Ectodermal cell (in vitro differentiated cells): ENCODE results near the gene LRRC18.

Experiments used
- H3K27ac ChIP-seq: 2 replicates; pipeline ENCODE4 v1.7.0; 2013; ENCODE audit warnings: mild to moderate bottlenecking, low read depth, low read length; ENCODE audit not compliant: insufficient read depth, poor library complexity, severe bottlenecking
- H3K27me3 ChIP-seq: 2 replicates; pipeline ENCODE4 v1.7.0; 2013; ENCODE audit warnings: mild to moderate bottlenecking, low read length; ENCODE audit not compliant: insufficient read depth, control insufficient read depth, poor library complexity, severe bottlenecking
- H3K36me3 ChIP-seq: one replicate; pipeline ENCODE4 v1.7.0; 2013; ENCODE audit warnings: low read length; ENCODE audit not compliant: control insufficient read depth, insufficient read depth
- H3K4me1 ChIP-seq: one replicate; pipeline ENCODE4 v1.7.0; 2013; ENCODE audit warnings: low read length; ENCODE audit not compliant: control insufficient read depth, insufficient read depth
- H3K4me3 ChIP-seq: 2 replicates; pipeline ENCODE4 v1.7.0; 2013; ENCODE audit warnings: low read depth, low read length, control low read depth; ENCODE audit not compliant: insufficient read depth
- H3K9me3 ChIP-seq: 2 replicates; pipeline ENCODE4 v1.7.0; 2013; ENCODE audit warnings: mild to moderate bottlenecking, low read length, moderate library complexity; ENCODE audit not compliant: control insufficient read depth
- WGBS, 2 experiments: methylation state at CpG; one replicate each; pipeline ENCODE4 v1.1.7; 2013; ENCODE audit warnings: missing lambda C conversion rate in 2 of 2; 5-methylcytosine and 5-hydroxymethylcytosine counted together

Gene LRRC18

DNA sequence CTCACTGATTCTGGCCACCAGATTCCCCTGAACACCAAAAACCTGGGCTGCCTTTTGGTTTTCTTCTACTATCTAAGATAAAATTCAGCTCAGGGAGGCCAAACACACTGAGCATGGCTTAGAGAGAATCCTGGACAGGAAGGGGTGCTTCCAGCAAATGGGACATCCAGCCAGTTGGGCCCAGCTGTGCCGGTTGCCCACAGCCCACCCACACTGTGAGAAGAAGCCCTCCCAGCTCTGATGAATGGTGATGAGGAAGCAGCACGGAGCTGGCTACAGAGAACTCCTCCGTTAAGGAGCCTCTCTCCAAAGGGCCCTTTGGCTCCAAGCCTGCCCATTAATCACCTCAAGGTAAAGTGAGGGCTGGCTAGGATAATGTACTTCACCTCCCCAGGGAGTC is 15.9 kb downstream of the LRRC18 start:
- Histone ChIP-seq H3K4me3 (no peak overlapping the region), H3K4me1 (no peaks in the 10 kb centered on the region), H3K9me3 (no peaks in the 10 kb centered on the region), H3K27me3 (no peaks in the 10 kb centered on the region), H3K36me3 (no peaks in the 10 kb centered on the region), H3K27ac (no peak overlapping the region)
- WGBS, 2 experiments: 74 to 85% methylated on average over 3 of the region's 3 CpGs

DNA sequence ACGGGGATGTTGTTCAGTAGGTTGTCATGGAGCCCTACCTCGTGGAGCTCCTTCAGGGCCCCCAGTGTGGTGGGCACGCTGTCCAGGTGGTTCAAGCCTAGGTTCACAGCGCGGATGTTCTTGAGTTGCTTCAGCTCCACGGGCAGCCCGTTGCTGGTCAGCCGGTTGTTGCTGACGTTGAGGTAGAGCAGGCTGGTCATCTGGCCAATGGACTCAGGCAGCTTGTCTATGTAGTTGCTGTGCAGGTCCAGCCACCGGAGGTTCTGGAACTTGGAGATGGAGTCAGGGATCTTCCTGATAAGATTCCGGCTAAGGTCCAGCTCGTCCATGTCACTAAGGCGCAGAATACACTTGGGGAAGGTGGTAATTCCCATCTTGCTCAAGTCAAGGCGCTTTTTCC is 26.0 kb downstream of the LRRC18 start:
- no peak overlapping the region for H3K4me3 ChIP-seq
- H3K36me3 ChIP-seq: no peaks in the 10 kb centered on the region
- 93 to 95% methylated on average over 14 of the region's 14 CpGs for WGBS, 2 experiments
- no peaks in the 10 kb centered on the region for H3K27me3 ChIP-seq
- no peaks in the 10 kb centered on the region for H3K4me1 ChIP-seq
- H3K9me3 ChIP-seq: no peaks in the 10 kb centered on the region
- H3K27ac ChIP-seq: no peak overlapping the region

DNA sequence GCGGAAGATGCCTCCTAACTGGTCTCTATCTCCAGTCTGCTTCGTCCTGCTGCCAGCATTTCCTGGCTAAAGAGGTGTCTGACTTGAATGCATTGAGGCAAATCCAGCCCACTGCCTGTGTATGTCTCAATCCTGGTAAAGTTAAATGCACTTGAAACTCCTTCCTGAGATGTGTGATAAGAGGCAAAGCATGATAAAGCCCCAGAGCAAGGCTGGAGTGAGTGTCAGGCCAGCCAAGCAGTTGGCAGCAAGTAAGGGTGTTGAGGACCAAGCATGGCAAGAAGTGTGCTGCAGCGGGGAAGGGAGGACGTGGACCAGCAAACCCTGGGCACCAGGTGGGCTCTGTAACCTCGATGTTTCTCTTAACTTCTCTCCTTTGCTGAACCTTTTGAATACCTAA is 29.1 kb downstream of the LRRC18 start:
- no peak overlapping the region for H3K4me3 ChIP-seq
- no peak overlapping the region for H3K27ac ChIP-seq
- H3K9me3 ChIP-seq: no peaks in the 10 kb centered on the region
- H3K36me3 ChIP-seq: no peaks in the 10 kb centered on the region
- H3K27me3 ChIP-seq: no peaks in the 10 kb centered on the region
- 90 to 94% methylated on average over 5 of the region's 5 CpGs for WGBS, 2 experiments
- H3K4me1 ChIP-seq: no peaks in the 10 kb centered on the region

DNA sequence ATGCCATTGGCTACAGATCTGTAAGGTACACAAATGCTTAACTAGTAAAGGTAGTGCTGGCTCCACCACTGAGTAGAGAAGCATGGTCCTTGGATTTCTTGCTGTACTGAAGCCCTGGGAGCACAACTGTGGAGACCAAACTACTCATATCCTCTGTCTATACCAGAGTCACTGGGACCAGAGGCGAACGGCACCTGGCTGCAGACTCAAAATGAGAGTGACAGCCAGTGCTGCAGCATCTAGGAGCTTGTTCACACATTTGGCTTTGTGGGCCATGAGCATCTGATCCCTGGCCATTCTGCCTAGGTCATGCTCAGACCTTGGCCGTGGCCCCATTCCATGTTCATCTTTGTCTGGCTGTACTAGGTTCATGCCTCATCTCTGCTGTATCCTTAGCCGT is 31.9 kb downstream of the LRRC18 start:
- Histone ChIP-seq H3K4me3 (no peak overlapping the region), H3K36me3 (no peaks in the 10 kb centered on the region), H3K4me1 (no peaks in the 10 kb centered on the region), H3K9me3 (no peaks in the 10 kb centered on the region), H3K27me3 (no peaks in the 10 kb centered on the region), H3K27ac (no peak overlapping the region)
- 93 to 94% methylated on average over 4 of the region's 4 CpGs for WGBS, 2 experiments

DNA sequence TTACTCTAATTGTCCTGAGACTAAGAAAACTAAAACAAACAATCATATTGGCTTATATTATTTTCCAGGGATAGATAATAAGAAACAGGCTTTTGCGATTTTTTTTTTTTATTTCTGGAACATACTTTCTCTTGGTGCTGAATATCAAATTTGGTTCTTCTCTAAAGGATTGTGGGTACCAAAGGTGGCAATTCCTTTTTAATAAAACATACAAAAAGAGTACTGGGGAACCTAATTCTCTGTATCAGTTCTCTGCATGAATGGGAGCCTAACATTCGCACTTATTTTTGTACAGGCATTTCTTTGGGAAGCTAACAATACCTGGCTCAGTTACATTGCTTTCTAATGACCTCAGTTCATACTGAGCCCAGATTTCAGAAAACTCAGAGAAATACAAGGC is 32.8 kb downstream of the LRRC18 start:
- Histone ChIP-seq H3K4me1 (no peaks in the 10 kb centered on the region), H3K4me3 (no peak overlapping the region), H3K36me3 (no peaks in the 10 kb centered on the region), H3K27me3 (no peaks in the 10 kb centered on the region), H3K27ac (no peak overlapping the region), H3K9me3 (no peaks in the 10 kb centered on the region)
- 92 to 96% methylated on average over 1 to 2 of the region's 2 CpGs for WGBS, 2 experiments

DNA sequence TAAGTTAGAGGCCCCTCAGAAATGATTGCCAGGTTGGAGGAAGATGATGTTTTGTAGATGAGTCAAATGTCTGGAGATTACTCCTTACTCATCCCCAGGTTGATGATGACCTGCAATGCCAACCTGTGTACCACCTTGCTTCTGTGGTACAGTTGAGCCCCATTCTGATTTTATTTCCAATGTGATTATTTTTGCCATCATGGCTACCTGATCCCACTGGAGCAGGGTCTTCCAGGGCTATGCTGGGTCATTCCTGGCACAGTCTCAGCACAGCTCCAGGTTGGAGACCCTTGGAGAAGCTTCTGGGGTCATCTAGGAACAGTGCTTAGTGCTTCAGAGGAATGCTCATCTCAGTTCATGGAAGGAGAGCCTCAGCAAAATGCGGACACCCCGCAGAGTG is 34.3 kb downstream of the LRRC18 start:
- WGBS, 2 experiments: 95 to 98% methylated on average over 2 of the region's 2 CpGs

DNA sequence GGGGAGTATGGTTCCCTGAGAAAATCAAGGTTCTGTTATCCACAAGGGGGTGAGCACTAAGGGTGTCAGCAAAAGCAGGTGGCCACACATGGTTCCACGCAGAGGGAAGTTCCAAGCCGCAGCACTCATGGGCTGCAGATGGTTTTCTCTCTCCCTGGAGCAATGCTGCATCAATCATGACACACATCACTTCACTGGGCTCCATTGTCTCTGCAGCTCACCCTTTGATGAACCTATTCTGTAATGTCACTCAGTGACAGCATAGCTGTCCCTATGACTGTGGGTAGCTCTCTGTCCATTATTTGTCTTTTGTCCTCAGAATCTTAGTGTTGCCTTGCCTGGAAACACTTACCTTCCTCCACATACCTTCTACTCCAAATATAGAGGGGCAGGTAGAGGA is 34.8 kb downstream of the LRRC18 start:
- H3K4me3 ChIP-seq: no peak overlapping the region
- no peak overlapping the region for H3K27ac ChIP-seq
- no peaks in the 10 kb centered on the region for H3K9me3 ChIP-seq
- 81 to 93% methylated on average over 2 of the region's 2 CpGs for WGBS, 2 experiments
- no peaks in the 10 kb centered on the region for H3K36me3 ChIP-seq
- H3K4me1 ChIP-seq: no peaks in the 10 kb centered on the region
- no peaks in the 10 kb centered on the region for H3K27me3 ChIP-seq

More for the DNA sequence above, 34.3 kb downstream of the LRRC18 start:
- H3K4me3 ChIP-seq: no peak overlapping the region
- no peaks in the 10 kb centered on the region for H3K4me1 ChIP-seq
- H3K36me3 ChIP-seq: no peaks in the 10 kb centered on the region
- H3K9me3 ChIP-seq: no peaks in the 10 kb centered on the region
- H3K27me3 ChIP-seq: no peaks in the 10 kb centered on the region
- H3K27ac ChIP-seq: no peak overlapping the region

DNA sequence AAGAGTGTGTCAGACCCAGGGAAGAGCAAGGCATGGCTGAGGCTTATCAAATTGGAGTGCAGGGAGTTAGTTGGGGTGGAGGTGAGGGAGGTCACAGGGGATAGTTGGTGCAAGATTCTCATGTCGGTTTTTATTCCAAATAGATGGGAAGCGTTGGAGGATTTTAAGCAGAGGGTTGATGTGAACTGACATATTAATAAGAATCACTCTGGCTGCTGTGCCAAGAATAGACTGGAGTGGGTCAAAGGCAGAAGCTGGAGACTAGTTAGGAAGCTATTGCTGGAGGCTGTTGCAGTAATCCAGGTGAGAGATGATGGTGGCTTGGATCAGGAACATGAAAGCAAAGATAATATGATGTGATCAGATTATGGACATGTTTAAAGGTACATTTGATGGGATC is 36.5 kb downstream of the LRRC18 start:
- WGBS, 2 experiments: 91 to 96% methylated on average over 2 of the region's 2 CpGs

DNA sequence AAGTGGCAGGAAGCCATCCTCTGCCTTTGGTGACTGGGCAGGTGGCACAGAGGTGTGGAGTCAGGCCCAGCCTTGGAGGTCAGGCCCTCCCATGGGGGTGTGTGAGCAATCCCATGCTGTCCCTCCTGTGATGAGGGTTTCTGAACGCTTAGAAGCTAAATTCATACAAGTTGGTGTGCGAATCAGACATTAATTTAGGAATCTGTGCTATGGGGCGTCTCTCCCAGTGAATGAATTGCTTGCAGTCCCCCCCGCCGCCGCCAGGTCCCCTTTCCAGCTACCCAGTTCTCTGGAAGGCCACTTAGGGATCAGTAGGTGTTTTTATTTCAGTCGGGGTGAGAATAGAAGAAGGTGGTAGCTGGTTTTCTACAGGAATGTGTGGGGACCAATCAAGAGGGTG is 37.5 kb downstream of the LRRC18 start:
- Histone ChIP-seq H3K4me1 (no peaks in the 10 kb centered on the region), H3K36me3 (no peaks in the 10 kb centered on the region), H3K27me3 (no peaks in the 10 kb centered on the region), H3K9me3 (no peaks in the 10 kb centered on the region), H3K4me3 (no peak overlapping the region), H3K27ac (no peak overlapping the region)
- 94 to 97% methylated on average over 7 of the region's 7 CpGs for WGBS, 2 experiments

More for the DNA sequence above, 36.5 kb downstream of the LRRC18 start:
- Histone ChIP-seq H3K4me3 (no peak overlapping the region), H3K36me3 (no peaks in the 10 kb centered on the region), H3K27ac (no peak overlapping the region), H3K4me1 (no peaks in the 10 kb centered on the region), H3K27me3 (no peaks in the 10 kb centered on the region), H3K9me3 (no peaks in the 10 kb centered on the region)

DNA sequence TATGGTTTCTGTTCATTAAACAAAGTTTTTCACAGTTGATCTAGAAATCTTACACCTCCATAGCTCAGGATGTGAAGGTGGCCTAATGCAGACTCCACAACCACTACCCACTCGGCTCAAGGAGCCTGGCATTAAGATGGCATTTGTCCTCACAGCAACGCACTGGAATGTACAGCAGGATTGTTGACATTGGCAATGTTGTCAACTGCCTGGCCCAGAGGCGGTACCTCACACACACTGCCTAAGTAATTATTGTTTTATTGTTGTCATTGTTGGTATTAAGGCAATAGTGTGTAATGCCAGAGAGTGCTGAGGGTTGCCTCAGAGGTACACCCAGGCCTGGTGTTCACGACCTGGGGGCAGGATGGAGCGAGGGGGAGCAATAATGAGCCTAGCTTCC is 38.3 kb downstream of the LRRC18 start:
- Histone ChIP-seq H3K9me3 (no peaks in the 10 kb centered on the region), H3K4me3 (no peak overlapping the region), H3K4me1 (no peaks in the 10 kb centered on the region), H3K27me3 (no peaks in the 10 kb centered on the region), H3K36me3 (no peaks in the 10 kb centered on the region), H3K27ac (no peak overlapping the region)
- 94 to 95% methylated on average over 5 of the region's 5 CpGs for WGBS, 2 experiments

DNA sequence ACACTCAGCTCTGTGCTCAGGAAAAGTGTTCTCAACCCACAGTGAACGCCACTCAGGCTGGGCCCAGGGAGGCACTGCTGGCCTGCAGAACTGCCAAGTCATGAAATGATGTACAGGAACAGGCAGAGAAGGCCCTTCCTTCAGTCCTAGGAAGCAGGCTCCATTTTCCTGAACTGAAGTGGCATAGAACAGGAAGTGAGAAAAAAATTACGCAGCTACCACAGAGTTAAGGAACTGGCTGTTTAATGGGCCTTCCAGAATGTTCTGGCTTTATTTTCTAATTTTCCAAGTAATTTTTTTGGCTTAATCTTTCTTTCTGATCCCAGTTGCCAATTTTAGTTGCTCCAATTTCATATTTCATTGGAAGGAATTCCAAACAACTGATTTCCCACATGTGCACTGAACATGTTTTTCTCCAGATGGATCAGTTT is 39.3 kb downstream of the LRRC18 start:
- WGBS, 2 experiments: 95% methylated on average over 2 of the region's 2 CpGs
- no peaks in the 10 kb centered on the region for H3K36me3 ChIP-seq
- H3K9me3 ChIP-seq: no peaks in the 10 kb centered on the region
- no peaks in the 10 kb centered on the region for H3K4me1 ChIP-seq
- no peak overlapping the region for H3K27ac ChIP-seq
- no peak overlapping the region for H3K4me3 ChIP-seq
- H3K27me3 ChIP-seq: no peaks in the 10 kb centered on the region
